DOHH2 (cell line): Measurements from ENCODE around the gene RNF213.

Source experiments
- H3F3A ChIP-seq: fragments of 200-600 bp; sonication (generic), shearing (Covaris generic); 2 replicates; pipeline ENCODE4 v1.6.0; 2016; ENCODE audit warnings: antibody characterized with exemption, mild to moderate bottlenecking; ENCODE audit not compliant: control insufficient read depth, insufficient read depth
- H3K27ac ChIP-seq: fragments of 200-600 bp; sonication (generic); 2 replicates; pipeline ENCODE4 v1.5.1; 2014; ENCODE audit warnings: low read depth, mild to moderate bottlenecking, low read length, moderate library complexity
- H3K27me3 ChIP-seq: fragments of 200-600 bp; sonication (generic); 2 replicates; pipeline ENCODE4 v1.6.1; 2014; ENCODE audit warnings: mild to moderate bottlenecking, low read length, mixed read lengths; ENCODE audit not compliant: control insufficient read depth
- H3K36me3 ChIP-seq: fragments of 200-600 bp; sonication (generic); 2 replicates; pipeline ENCODE4 v1.6.1; 2014; ENCODE audit warnings: mild to moderate bottlenecking, low read length, moderate library complexity, mixed read lengths; ENCODE audit not compliant: control insufficient read depth
- H3K4me1 ChIP-seq: fragments of 200-600 bp; sonication (generic); 2 replicates; pipeline ENCODE4 v1.6.1; 2014; ENCODE audit warnings: mild to moderate bottlenecking, low read length, mixed read lengths; ENCODE audit not compliant: control insufficient read depth
- H3K4me2 ChIP-seq: fragments of 200-600 bp; sonication (generic); 2 replicates; pipeline ENCODE4 v1.6.0; 2014; ENCODE audit warnings: mild to moderate bottlenecking, low read length, moderate library complexity
- H3K4me3 ChIP-seq: fragments of 200-600 bp; sonication (generic); 2 replicates; pipeline ENCODE4 v1.5.1; 2014; ENCODE audit warnings: mild to moderate bottlenecking, low read length, mixed read lengths
- H3K79me2 ChIP-seq: fragments of 200-600 bp; sonication (generic); 2 replicates; pipeline ENCODE4 v1.6.1; 2014; ENCODE audit warnings: mild to moderate bottlenecking, low read length, mixed read lengths; ENCODE audit not compliant: control insufficient read depth
- H3K9me2 ChIP-seq: fragments of 200-600 bp; sonication (generic); replicated peaks from 2 replicates; pipeline ENCODE4 v1.6.1; 2014; ENCODE audit warnings: mild to moderate bottlenecking, low read length, mixed read lengths; ENCODE audit not compliant: control insufficient read depth
- H3K9me3 ChIP-seq: fragments of 200-600 bp; sonication (generic); 2 replicates; pipeline ENCODE4 v1.6.1; 2014; ENCODE audit warnings: antibody characterized with exemption, low read length, mixed read lengths; ENCODE audit not compliant: control insufficient read depth, insufficient read depth
- H4K20me1 ChIP-seq: fragments of 200-600 bp; sonication (generic); 2 replicates; pipeline ENCODE4 v1.6.0; 2014; ENCODE audit warnings: low read depth, mild to moderate bottlenecking, antibody characterized with exemption, low read length, moderate library complexity; ENCODE audit not compliant: control insufficient read depth, insufficient read depth
- EZH2phosphoT487 ChIP-seq: fragments of 200-600 bp; sonication (generic); IDR thresholded peaks from 2 replicates; pipeline ENCODE4 v1.6.1; 2017; ENCODE audit warnings: borderline replicate concordance, mild to moderate bottlenecking, antibody characterized with exemption, low read length, moderate library complexity, mixed read lengths
- TF ChIP-seq, protein P1 (sequence below): fragments of 200-600 bp; sonication (generic); IDR thresholded peaks from one replicate; pipeline ENCODE4 v1.5.1; 2014; ENCODE audit warnings: antibody characterized with exemption, mild to moderate bottlenecking, low read depth, low read length; ENCODE audit not compliant: poor library complexity, severe bottlenecking

Gene RNF213

GRCh38 chr17:80319999-80320344 is 59.3 kb downstream of the RNF213 start:
- Histone ChIP-seq H3K4me2 (no peak overlapping the region), H3K27ac (no peak overlapping the region), H3K4me1 (no peaks in the 10 kb centered on the region), H3K27me3 (no peaks in the 10 kb centered on the region), H3K79me2 (no peaks in the 10 kb centered on the region), H3K36me3 (no peaks in the 10 kb centered on the region), H3K9me2 (no peaks in the 10 kb centered on the region), H3K4me3 (no peak overlapping the region), H3F3A (no peaks in the 10 kb centered on the region), H4K20me1 (no peaks in the 10 kb centered on the region), H3K9me3 (no peaks in the 10 kb centered on the region)
- TF ChIP-seq, protein P1, sequence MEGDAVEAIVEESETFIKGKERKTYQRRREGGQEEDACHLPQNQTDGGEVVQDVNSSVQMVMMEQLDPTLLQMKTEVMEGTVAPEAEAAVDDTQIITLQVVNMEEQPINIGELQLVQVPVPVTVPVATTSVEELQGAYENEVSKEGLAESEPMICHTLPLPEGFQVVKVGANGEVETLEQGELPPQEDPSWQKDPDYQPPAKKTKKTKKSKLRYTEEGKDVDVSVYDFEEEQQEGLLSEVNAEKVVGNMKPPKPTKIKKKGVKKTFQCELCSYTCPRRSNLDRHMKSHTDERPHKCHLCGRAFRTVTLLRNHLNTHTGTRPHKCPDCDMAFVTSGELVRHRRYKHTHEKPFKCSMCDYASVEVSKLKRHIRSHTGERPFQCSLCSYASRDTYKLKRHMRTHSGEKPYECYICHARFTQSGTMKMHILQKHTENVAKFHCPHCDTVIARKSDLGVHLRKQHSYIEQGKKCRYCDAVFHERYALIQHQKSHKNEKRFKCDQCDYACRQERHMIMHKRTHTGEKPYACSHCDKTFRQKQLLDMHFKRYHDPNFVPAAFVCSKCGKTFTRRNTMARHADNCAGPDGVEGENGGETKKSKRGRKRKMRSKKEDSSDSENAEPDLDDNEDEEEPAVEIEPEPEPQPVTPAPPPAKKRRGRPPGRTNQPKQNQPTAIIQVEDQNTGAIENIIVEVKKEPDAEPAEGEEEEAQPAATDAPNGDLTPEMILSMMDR, result no peak
- TF ChIP-seq EZH2phosphoT487, result no peak

GRCh38 chr17:80320496-80320895 is 59.8 kb downstream of the RNF213 start:
- no peaks in the 10 kb centered on the region for H3K79me2 ChIP-seq
- H3K9me3 ChIP-seq, result no peaks in the 10 kb centered on the region
- H3K36me3 ChIP-seq, result no peaks in the 10 kb centered on the region
- no peaks in the 10 kb centered on the region for H3F3A ChIP-seq
- H3K4me1 ChIP-seq, result no peaks in the 10 kb centered on the region
- no peaks in the 10 kb centered on the region for H3K9me2 ChIP-seq
- no peak overlapping the region for H3K4me2 ChIP-seq
- H4K20me1 ChIP-seq, result no peaks in the 10 kb centered on the region
- H3K27ac ChIP-seq, result no peak overlapping the region
- H3K27me3 ChIP-seq, result no peaks in the 10 kb centered on the region
- no peak overlapping the region for H3K4me3 ChIP-seq
- no peak for TF ChIP-seq EZH2phosphoT487
- TF ChIP-seq, protein P1, result no peak

GRCh38 chr17:80322864-80323263 is 62.2 kb downstream of the RNF213 start:
- Histone ChIP-seq H3K9me2 (no peaks in the 10 kb centered on the region), H3K36me3 (no peaks in the 10 kb centered on the region), H3K79me2 (no peaks in the 10 kb centered on the region), H4K20me1 (no peaks in the 10 kb centered on the region), H3K4me1 (no peaks in the 10 kb centered on the region), H3K27me3 (no peaks in the 10 kb centered on the region), H3F3A (no peaks in the 10 kb centered on the region), H3K27ac (no peak overlapping the region), H3K9me3 (no peaks in the 10 kb centered on the region), H3K4me2 (no peak overlapping the region), H3K4me3 (no peak overlapping the region)
- TF ChIP-seq EZH2phosphoT487, result no peak
- TF ChIP-seq, protein P1, result no peak

DNA sequence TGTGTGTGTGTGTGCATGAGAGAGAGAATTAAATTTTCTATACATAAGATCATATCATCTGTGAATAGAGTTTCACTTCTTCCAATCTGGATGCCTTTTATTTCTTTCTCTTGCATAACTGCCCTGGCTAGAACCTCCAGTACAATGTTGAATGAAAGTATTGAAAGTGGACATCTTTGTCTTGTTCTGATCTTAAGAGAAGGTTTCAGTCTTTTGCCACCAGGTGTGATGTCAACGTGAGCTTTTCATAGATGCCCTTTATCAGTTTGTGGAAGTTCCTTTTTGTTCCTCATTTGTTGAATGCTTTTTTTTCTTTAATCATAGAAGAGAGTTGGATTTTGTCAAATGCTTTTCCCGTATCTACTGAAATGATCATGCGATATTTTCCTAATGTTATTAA is 63.3 kb downstream of the RNF213 start:
- no peak overlapping the region for H3K4me2 ChIP-seq
- H3K79me2 ChIP-seq, result no peaks in the 10 kb centered on the region
- H3K27me3 ChIP-seq, result no peaks in the 10 kb centered on the region
- no peaks in the 10 kb centered on the region for H3K36me3 ChIP-seq
- no peak for TF ChIP-seq EZH2phosphoT487
- TF ChIP-seq, protein P1, result no peak
- no peak overlapping the region for H3K27ac ChIP-seq
- H3K9me3 ChIP-seq, result no peaks in the 10 kb centered on the region
- H3K9me2 ChIP-seq, result no peaks in the 10 kb centered on the region
- no peak overlapping the region for H3K4me3 ChIP-seq
- H3K4me1 ChIP-seq, result no peaks in the 10 kb centered on the region
- H3F3A ChIP-seq, result no peaks in the 10 kb centered on the region
- no peaks in the 10 kb centered on the region for H4K20me1 ChIP-seq
